SK-N-SH (cell line): ENCODE data around the gene MYL5.

Experiments used
- CHD2 ChIP-seq: fragments of 150-350 bp; IDR thresholded peaks from 2 replicates; pipeline ENCODE4 v1.6.1; 2018; ENCODE audit warnings: low read length; ENCODE audit not compliant: partially characterized antibody
- EP300 ChIP-seq, 2 experiments: IDR thresholded peaks; 2 replicates each; pipeline versions ENCODE4 v1.4.0 to v1.6.1; 2012; ENCODE audit warnings: borderline replicate concordance in 1 of 2, low read depth in 1 of 2, low read length in 1 of 2
- EZH2phosphoT487 ChIP-seq: fragments of 200-600 bp; sonication (generic); IDR thresholded peaks from 2 replicates; pipeline ENCODE4 v1.6.1; 2017; ENCODE audit warnings: low read depth, mixed run types, mild to moderate bottlenecking, antibody characterized with exemption, moderate library complexity, borderline replicate concordance
- GABPA ChIP-seq: IDR thresholded peaks from 2 replicates; pipeline ENCODE4 v1.4.0; 2012; ENCODE audit warnings: low read depth, mild to moderate bottlenecking
- POLR2AphosphoS5 ChIP-seq: IDR thresholded peaks from 2 replicates; pipeline ENCODE4 v1.6.1; 2012; ENCODE audit warnings: low read depth, low read length
- SIN3A ChIP-seq: IDR thresholded peaks from 2 replicates; pipeline ENCODE4 v1.6.1; 2012; ENCODE audit warnings: low read depth, mild to moderate bottlenecking, low read length, moderate library complexity, borderline replicate concordance
- TAF1 ChIP-seq: IDR thresholded peaks from 2 replicates; pipeline ENCODE4 v1.6.1; 2012; ENCODE audit warnings: low read depth, mild to moderate bottlenecking, low read length, moderate library complexity, borderline replicate concordance
- YY1 ChIP-seq: IDR thresholded peaks from 2 replicates; pipeline ENCODE4 v1.4.0; 2012; ENCODE audit warnings: low read depth, mild to moderate bottlenecking
- TF ChIP-seq, protein P1 (sequence below): fragments of 200-600 bp; sonication (generic); IDR thresholded peaks from 2 replicates; pipeline ENCODE4 v1.6.1; 2017; ENCODE audit warnings: antibody characterized with exemption, mild to moderate bottlenecking, moderate library complexity
- TF ChIP-seq, protein P2 (sequence below): fragments of 150-350 bp; IDR thresholded peaks from 2 replicates; pipeline ENCODE4 v1.6.1; 2016; ENCODE audit warnings: mild to moderate bottlenecking, low read depth, low read length

DNA sequence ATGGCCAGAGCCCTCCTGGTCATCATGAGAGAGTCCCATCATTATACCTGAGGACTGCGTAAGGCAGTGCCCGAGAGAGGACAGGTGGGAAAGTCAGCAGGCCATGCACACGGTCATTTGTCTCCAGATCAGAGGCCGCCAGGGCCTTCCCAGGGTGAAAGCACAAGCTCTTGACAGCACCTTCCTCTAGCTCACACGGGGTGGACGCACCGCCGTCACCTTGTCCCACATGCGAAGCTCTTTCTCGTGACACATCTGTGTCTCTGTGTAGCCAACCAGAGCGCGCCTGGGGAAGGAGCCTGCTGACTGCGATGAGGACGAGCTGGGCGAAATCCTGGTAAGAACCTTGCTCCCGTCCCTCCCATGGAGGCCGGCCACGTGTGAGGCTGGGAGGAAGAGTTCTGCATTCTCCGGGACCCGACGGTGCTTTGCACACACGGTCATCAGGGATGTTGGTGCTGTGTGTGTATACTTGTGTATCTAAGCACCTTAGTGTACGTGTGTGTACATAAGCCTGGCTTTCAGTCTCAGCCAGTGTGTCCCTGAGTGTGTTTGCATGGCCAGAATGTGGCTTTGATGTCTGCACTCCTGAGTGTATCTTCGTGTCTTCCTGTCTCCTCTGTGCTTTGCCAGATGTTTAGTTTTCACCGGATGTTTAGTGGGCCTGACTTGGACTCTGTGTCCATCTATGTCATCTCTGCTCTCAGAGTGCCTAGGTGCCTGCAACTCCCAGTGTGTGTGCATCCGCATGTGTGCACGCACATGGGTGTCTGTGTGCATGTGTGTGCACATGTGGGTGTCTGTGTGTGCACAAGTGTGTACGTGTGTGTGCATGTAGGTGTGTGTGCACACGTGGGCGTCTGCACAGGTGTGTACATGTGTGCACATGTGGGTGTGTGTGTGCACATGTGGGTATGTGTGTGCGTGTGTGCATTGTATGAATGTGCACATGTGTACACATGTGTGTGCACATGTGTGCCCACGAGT, 15.4 kb upstream of the MYL5 start:
- TF ChIP-seq CHD2 (no peak), EP300 (IDR thresholded peaks at IDR 0.05; ENCODE audit: borderline replicate concordance in 1 of 2, low read depth in 1 of 2, low read length in 1 of 2) (no peak), YY1 (no peak), POLR2AphosphoS5 (no peak), SIN3A (no peak), TAF1 (no peak), GABPA (no peak), EZH2phosphoT487 (no peak)
- TF ChIP-seq, protein P1, sequence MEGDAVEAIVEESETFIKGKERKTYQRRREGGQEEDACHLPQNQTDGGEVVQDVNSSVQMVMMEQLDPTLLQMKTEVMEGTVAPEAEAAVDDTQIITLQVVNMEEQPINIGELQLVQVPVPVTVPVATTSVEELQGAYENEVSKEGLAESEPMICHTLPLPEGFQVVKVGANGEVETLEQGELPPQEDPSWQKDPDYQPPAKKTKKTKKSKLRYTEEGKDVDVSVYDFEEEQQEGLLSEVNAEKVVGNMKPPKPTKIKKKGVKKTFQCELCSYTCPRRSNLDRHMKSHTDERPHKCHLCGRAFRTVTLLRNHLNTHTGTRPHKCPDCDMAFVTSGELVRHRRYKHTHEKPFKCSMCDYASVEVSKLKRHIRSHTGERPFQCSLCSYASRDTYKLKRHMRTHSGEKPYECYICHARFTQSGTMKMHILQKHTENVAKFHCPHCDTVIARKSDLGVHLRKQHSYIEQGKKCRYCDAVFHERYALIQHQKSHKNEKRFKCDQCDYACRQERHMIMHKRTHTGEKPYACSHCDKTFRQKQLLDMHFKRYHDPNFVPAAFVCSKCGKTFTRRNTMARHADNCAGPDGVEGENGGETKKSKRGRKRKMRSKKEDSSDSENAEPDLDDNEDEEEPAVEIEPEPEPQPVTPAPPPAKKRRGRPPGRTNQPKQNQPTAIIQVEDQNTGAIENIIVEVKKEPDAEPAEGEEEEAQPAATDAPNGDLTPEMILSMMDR, result no peak
- TF ChIP-seq, protein P2, sequence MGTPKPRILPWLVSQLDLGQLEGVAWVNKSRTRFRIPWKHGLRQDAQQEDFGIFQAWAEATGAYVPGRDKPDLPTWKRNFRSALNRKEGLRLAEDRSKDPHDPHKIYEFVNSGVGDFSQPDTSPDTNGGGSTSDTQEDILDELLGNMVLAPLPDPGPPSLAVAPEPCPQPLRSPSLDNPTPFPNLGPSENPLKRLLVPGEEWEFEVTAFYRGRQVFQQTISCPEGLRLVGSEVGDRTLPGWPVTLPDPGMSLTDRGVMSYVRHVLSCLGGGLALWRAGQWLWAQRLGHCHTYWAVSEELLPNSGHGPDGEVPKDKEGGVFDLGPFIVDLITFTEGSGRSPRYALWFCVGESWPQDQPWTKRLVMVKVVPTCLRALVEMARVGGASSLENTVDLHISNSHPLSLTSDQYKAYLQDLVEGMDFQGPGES, result no peak
